GM23338 (cell line): ENCODE data around the gene PLD1. TPM values are rescaled to one million over a fixed set of nuclear protein-coding genes. Genes with fewer than 3 reads are reported as not detected.

Experiments used
- ATAC-seq: fragments of 200-7000 bp; cut with Tn5 transposase; 3 replicates; pipeline ENCODE4 v1.9.1; 2020
- DNase-seq: peaks from one replicate; pipeline ENCODE4 v3.0.0-alpha.2; 2015; ENCODE audit warnings: low spot score
- H2AFZ ChIP-seq: fragments of 200-600 bp; sonication (generic); 2 replicates; pipeline ENCODE4 v1.8.0; 2016; ENCODE audit warnings: antibody characterized with exemption, mild to moderate bottlenecking, moderate library complexity
- H3F3A ChIP-seq: fragments of 200-600 bp; sonication (generic); replicated peaks from 2 replicates; pipeline ENCODE4 v1.8.0; 2017; ENCODE audit warnings: antibody characterized with exemption, mixed run types, low read depth
- H3K27ac ChIP-seq: fragments of 200-600 bp; sonication (generic); 2 replicates; pipeline ENCODE4 v1.6.1; 2016; ENCODE audit warnings: low read depth
- H3K27me3 ChIP-seq: fragments of 200-600 bp; sonication (generic); 2 replicates; pipeline ENCODE4 v1.8.0; 2016; ENCODE audit warnings: mild to moderate bottlenecking, mixed run types, moderate library complexity; ENCODE audit not compliant: insufficient read depth
- H3K36me3 ChIP-seq: fragments of 200-600 bp; sonication (generic); 2 replicates; pipeline ENCODE4 v1.8.0; 2016; ENCODE audit warnings: mild to moderate bottlenecking; ENCODE audit not compliant: insufficient read depth
- H3K4me1 ChIP-seq: fragments of 200-600 bp; sonication (generic); 2 replicates; pipeline ENCODE4 v1.8.0; 2016; ENCODE audit warnings: mild to moderate bottlenecking, moderate library complexity; ENCODE audit not compliant: insufficient read depth
- H3K4me2 ChIP-seq: fragments of 200-600 bp; sonication (generic); 2 replicates; pipeline ENCODE4 v1.7.1; 2017; ENCODE audit warnings: mixed run types
- H3K4me3 ChIP-seq: fragments of 200-600 bp; sonication (generic); 2 replicates; pipeline ENCODE4 v1.6.1; 2016; ENCODE audit warnings: mixed run types
- H3K79me2 ChIP-seq: fragments of 200-600 bp; sonication (generic); replicated peaks from 2 replicates; pipeline ENCODE4 v1.8.0; 2017; ENCODE audit warnings: mild to moderate bottlenecking; ENCODE audit not compliant: insufficient read depth
- H3K9me2 ChIP-seq: fragments of 200-600 bp; sonication (generic); 2 replicates; pipeline ENCODE4 v1.8.0; 2017; ENCODE audit not compliant: insufficient read depth
- H4K20me1 ChIP-seq: fragments of 200-600 bp; sonication (generic); replicated peaks from 2 replicates; pipeline ENCODE4 v1.8.0; 2017; ENCODE audit warnings: mild to moderate bottlenecking; ENCODE audit not compliant: insufficient read depth
- H3K27ac Mint-ChIP-seq: 2 replicates; pipeline ENCODE4 v1.8.0; 2020; ENCODE audit warnings: inconsistent platforms, mild to moderate bottlenecking, moderate library complexity, mixed read lengths
- H3K27me3 Mint-ChIP-seq: 3 replicates; pipeline ENCODE4 v1.8.0; 2022; ENCODE audit warnings: low read depth, mild to moderate bottlenecking, moderate library complexity, mixed read lengths, inconsistent platforms; ENCODE audit not compliant: insufficient read depth, poor library complexity
- H3K36me3 Mint-ChIP-seq: 3 replicates; pipeline ENCODE4 v1.8.0; 2021; ENCODE audit warnings: low read depth, mild to moderate bottlenecking, inconsistent platforms, moderate library complexity, mixed read lengths
- H3K4me1 Mint-ChIP-seq: 3 replicates; pipeline ENCODE4 v1.8.0; 2020; ENCODE audit warnings: mild to moderate bottlenecking, inconsistent platforms, mixed read lengths
- H3K4me3 Mint-ChIP-seq: 3 replicates; pipeline ENCODE4 v1.8.0; 2021; ENCODE audit warnings: moderate library complexity, mild to moderate bottlenecking, inconsistent platforms, mixed read lengths
- H3K9me3 Mint-ChIP-seq: 3 replicates; pipeline ENCODE4 v1.8.0; 2020; ENCODE audit warnings: moderate library complexity, mild to moderate bottlenecking, inconsistent platforms, mixed read lengths
- CREB1 ChIP-seq: fragments of 250-450 bp; sonication (Bioruptor Pico); IDR thresholded peaks from 2 replicates; pipeline ENCODE4 v1.5.0; 2020; ENCODE audit warnings: low read depth, mild to moderate bottlenecking, moderate library complexity
- EZH2 ChIP-seq: fragments of 200-600 bp; sonication (generic); IDR thresholded peaks from one replicate; pipeline ENCODE4 v1.8.0; 2017; ENCODE audit warnings: antibody characterized with exemption, mild to moderate bottlenecking, low read depth; ENCODE audit not compliant: unreplicated experiment
- EZH2phosphoT487 ChIP-seq: fragments of 200-600 bp; sonication (generic); IDR thresholded peaks from one replicate; pipeline ENCODE4 v1.8.1; 2018; ENCODE audit warnings: antibody characterized with exemption; ENCODE audit not compliant: unreplicated experiment
- JUNB ChIP-seq: IDR thresholded peaks from one replicate; pipeline ENCODE4 v1.6.1; 2016; ENCODE audit warnings: antibody characterized with exemption; ENCODE audit not compliant: unreplicated experiment
- NANOG ChIP-seq: IDR thresholded peaks from 2 replicates; pipeline ENCODE4 v1.6.1; 2016; ENCODE audit warnings: antibody characterized with exemption, borderline replicate concordance
- POLR2AphosphoS5 ChIP-seq: IDR thresholded peaks from 2 replicates; pipeline ENCODE4 v1.6.1; 2016; ENCODE audit warnings: antibody characterized with exemption, low read depth
- STAT1 ChIP-seq: IDR thresholded peaks from one replicate; pipeline ENCODE4 v1.6.1; 2016; ENCODE audit warnings: antibody characterized with exemption; ENCODE audit not compliant: unreplicated experiment
- ZNF114 ChIP-seq: fragments of 250-450 bp; sonication (Bioruptor Pico); IDR thresholded peaks from 2 replicates; pipeline ENCODE4 v1.5.0; 2020; ENCODE audit warnings: mild to moderate bottlenecking, moderate library complexity
- polyA plus RNA-seq: library from polyadenylated mRNA; unstranded; fragments of >200 nt; fragmentation: Nextera tagmentation; extraction: Ambion mirVana; gene quantifications from 2 replicates; pipeline ENCODE4 v1.2.1, GENCODE V29; 2016
- total RNA-seq: library from RNA; depleted of rRNA; stranded (reverse); fragments of >200 nt; shearing (Covaris generic); gene quantifications from 2 replicates; pipeline ENCODE4 v1.2.3, GENCODE V29; 2014
- TF ChIP-seq, protein P1 (sequence below): IDR thresholded peaks from 2 replicates; pipeline ENCODE4 v1.6.1; 2016; ENCODE audit warnings: antibody characterized with exemption
- TF ChIP-seq, protein P2 (sequence below): fragments of 250-450 bp; sonication (Bioruptor Pico); IDR thresholded peaks from 2 replicates; pipeline ENCODE4 v1.5.0; 2020; ENCODE audit warnings: mild to moderate bottlenecking, moderate library complexity

The PLD1 gene
- total and polyA plus RNA-seq, 2 experiments from 2014 or later, result 1.4 to 2.2 TPM

DNA sequence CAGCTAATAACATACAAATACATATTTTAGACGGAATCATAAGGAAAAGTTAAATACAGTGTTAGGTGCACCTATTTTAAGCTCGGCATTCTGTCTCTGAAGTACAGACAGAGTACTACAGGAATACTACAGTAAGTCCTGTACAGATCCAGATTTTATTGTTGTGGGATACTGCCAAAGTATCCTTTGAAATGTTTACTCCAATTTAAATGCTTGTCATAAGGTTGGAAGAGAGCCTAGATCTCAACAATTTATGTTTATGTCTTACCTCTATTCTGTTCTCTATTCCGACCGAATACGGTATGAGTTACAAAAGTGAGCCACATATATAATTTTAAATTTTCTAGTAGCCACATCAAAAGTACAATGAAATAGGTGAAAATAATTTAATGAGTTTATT lies 25.3 kb downstream of the PLD1 start:
- Mint-ChIP-seq H3K36me3 (no peaks in the 10 kb centered on the region), H3K9me3 (no peaks in the 10 kb centered on the region), H3K4me3 (no peak overlapping the region), H3K27ac (no peak overlapping the region), H3K4me1 (no peaks in the 10 kb centered on the region; the same call in 2 of the 3 replicates), H3K27me3 (no peaks in the 10 kb centered on the region)
- H3K27me3 ChIP-seq, result no peaks in the 10 kb centered on the region
- H3K36me3 ChIP-seq, result no peaks in the 10 kb centered on the region
- no peak for TF ChIP-seq EZH2
- TF ChIP-seq, protein P1, sequence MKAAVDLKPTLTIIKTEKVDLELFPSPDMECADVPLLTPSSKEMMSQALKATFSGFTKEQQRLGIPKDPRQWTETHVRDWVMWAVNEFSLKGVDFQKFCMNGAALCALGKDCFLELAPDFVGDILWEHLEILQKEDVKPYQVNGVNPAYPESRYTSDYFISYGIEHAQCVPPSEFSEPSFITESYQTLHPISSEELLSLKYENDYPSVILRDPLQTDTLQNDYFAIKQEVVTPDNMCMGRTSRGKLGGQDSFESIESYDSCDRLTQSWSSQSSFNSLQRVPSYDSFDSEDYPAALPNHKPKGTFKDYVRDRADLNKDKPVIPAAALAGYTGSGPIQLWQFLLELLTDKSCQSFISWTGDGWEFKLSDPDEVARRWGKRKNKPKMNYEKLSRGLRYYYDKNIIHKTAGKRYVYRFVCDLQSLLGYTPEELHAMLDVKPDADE, result no peak
- TF ChIP-seq ZNF114 (CRISPR knock-in tag), result no peak
- no peak for TF ChIP-seq CREB1 (CRISPR knock-in tag)
- no peak for TF ChIP-seq EZH2phosphoT487
- H2AFZ ChIP-seq, result no peak overlapping the region
- no peak overlapping the region for H3K27ac ChIP-seq
- no peak overlapping the region for H3K4me2 ChIP-seq
- no peaks in the 10 kb centered on the region for H3F3A ChIP-seq
- H3K4me3 ChIP-seq, result no peak overlapping the region
- ATAC-seq (no peak), DNase-seq (no peak)
- H3K4me1 ChIP-seq, result no peaks in the 10 kb centered on the region
- H3K79me2 ChIP-seq, result no peaks in the 10 kb centered on the region
- no peaks in the 10 kb centered on the region for H3K9me2 ChIP-seq
- no peaks in the 10 kb centered on the region for H4K20me1 ChIP-seq

DNA sequence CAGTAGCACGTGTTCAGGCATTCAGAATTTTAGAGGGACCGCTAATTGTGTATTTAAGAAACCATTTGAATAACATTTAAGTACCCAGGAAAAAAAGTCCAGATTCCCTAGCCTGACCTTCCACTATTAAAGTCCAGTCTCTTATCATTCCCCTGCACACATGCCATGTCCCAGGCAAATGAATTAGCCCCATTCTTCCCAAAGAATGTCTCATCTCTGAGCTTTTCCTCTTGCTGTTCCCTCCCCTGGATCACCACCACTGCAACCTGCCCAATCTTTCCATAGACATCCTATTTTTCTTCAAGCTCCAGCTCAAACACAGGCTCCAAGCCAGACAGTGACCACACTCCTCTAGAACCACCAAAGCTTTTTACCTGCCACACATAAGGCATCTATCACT lies 25.9 kb downstream of the PLD1 start:
- no peaks in the 10 kb centered on the region for H4K20me1 ChIP-seq
- Mint-ChIP-seq H3K36me3 (no peaks in the 10 kb centered on the region), H3K27ac (no peak overlapping the region), H3K27me3 (no peaks in the 10 kb centered on the region), H3K9me3 (no peaks in the 10 kb centered on the region), H3K4me3 (no peak overlapping the region), H3K4me1 (no peaks in the 10 kb centered on the region; the same call in 2 of the 3 replicates)
- H3K79me2 ChIP-seq, result no peaks in the 10 kb centered on the region
- no peak overlapping the region for H2AFZ ChIP-seq
- no peaks in the 10 kb centered on the region for H3K36me3 ChIP-seq
- H3K4me1 ChIP-seq, result no peaks in the 10 kb centered on the region
- no peak for ATAC-seq
- no peak overlapping the region for H3K4me3 ChIP-seq
- no peaks in the 10 kb centered on the region for H3K9me2 ChIP-seq
- TF ChIP-seq CREB1 (CRISPR knock-in tag), result no peak
- TF ChIP-seq ZNF114 (CRISPR knock-in tag), result no peak
- H3K4me2 ChIP-seq, result no peak overlapping the region
- no peaks in the 10 kb centered on the region for H3K27me3 ChIP-seq
- no peak overlapping the region for H3K27ac ChIP-seq
- H3F3A ChIP-seq, result no peaks in the 10 kb centered on the region
- DNase-seq, result no peak

DNA sequence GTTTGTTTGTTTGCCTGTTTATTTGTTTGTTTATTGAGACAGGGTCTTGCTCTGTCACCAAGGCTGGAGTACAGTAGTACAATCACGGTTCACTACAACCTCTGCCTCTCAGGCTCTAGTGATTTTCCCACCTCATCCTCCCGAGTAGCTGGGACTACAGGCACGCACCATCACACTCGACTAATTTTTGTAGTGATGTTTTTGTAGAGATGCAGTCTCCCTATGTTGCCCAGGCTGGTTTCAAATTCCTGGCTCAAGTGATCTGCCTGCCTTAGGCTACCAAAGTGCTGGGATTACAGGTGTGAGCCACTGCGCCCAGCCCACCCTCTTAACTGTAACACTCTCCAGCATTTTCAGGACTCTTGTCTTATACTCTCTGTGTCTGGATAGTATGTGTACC lies 26.7 kb downstream of the PLD1 start:
- Histone ChIP-seq H3K36me3 (no peaks in the 10 kb centered on the region), H3K4me2 (no peak overlapping the region), H4K20me1 (no peaks in the 10 kb centered on the region), H3K79me2 (no peaks in the 10 kb centered on the region), H3K9me2 (no peaks in the 10 kb centered on the region), H3K27ac (no peak overlapping the region), H3K4me3 (no peak overlapping the region), H3F3A (no peaks in the 10 kb centered on the region), H3K4me1 (no peaks in the 10 kb centered on the region), H2AFZ (no peak overlapping the region), H3K27me3 (no peaks in the 10 kb centered on the region)
- DNase-seq, result no peak
- no peak overlapping the region for H3K27ac Mint-ChIP-seq
- H3K4me1 Mint-ChIP-seq, result no peaks in the 10 kb centered on the region; the same call in 2 of the 3 replicates
- H3K4me3 Mint-ChIP-seq, result no peak overlapping the region
- no peaks in the 10 kb centered on the region for H3K9me3 Mint-ChIP-seq
- H3K36me3 Mint-ChIP-seq, result no peaks in the 10 kb centered on the region
- no peaks in the 10 kb centered on the region for H3K27me3 Mint-ChIP-seq
- no peak for ATAC-seq
- TF ChIP-seq, protein P2, sequence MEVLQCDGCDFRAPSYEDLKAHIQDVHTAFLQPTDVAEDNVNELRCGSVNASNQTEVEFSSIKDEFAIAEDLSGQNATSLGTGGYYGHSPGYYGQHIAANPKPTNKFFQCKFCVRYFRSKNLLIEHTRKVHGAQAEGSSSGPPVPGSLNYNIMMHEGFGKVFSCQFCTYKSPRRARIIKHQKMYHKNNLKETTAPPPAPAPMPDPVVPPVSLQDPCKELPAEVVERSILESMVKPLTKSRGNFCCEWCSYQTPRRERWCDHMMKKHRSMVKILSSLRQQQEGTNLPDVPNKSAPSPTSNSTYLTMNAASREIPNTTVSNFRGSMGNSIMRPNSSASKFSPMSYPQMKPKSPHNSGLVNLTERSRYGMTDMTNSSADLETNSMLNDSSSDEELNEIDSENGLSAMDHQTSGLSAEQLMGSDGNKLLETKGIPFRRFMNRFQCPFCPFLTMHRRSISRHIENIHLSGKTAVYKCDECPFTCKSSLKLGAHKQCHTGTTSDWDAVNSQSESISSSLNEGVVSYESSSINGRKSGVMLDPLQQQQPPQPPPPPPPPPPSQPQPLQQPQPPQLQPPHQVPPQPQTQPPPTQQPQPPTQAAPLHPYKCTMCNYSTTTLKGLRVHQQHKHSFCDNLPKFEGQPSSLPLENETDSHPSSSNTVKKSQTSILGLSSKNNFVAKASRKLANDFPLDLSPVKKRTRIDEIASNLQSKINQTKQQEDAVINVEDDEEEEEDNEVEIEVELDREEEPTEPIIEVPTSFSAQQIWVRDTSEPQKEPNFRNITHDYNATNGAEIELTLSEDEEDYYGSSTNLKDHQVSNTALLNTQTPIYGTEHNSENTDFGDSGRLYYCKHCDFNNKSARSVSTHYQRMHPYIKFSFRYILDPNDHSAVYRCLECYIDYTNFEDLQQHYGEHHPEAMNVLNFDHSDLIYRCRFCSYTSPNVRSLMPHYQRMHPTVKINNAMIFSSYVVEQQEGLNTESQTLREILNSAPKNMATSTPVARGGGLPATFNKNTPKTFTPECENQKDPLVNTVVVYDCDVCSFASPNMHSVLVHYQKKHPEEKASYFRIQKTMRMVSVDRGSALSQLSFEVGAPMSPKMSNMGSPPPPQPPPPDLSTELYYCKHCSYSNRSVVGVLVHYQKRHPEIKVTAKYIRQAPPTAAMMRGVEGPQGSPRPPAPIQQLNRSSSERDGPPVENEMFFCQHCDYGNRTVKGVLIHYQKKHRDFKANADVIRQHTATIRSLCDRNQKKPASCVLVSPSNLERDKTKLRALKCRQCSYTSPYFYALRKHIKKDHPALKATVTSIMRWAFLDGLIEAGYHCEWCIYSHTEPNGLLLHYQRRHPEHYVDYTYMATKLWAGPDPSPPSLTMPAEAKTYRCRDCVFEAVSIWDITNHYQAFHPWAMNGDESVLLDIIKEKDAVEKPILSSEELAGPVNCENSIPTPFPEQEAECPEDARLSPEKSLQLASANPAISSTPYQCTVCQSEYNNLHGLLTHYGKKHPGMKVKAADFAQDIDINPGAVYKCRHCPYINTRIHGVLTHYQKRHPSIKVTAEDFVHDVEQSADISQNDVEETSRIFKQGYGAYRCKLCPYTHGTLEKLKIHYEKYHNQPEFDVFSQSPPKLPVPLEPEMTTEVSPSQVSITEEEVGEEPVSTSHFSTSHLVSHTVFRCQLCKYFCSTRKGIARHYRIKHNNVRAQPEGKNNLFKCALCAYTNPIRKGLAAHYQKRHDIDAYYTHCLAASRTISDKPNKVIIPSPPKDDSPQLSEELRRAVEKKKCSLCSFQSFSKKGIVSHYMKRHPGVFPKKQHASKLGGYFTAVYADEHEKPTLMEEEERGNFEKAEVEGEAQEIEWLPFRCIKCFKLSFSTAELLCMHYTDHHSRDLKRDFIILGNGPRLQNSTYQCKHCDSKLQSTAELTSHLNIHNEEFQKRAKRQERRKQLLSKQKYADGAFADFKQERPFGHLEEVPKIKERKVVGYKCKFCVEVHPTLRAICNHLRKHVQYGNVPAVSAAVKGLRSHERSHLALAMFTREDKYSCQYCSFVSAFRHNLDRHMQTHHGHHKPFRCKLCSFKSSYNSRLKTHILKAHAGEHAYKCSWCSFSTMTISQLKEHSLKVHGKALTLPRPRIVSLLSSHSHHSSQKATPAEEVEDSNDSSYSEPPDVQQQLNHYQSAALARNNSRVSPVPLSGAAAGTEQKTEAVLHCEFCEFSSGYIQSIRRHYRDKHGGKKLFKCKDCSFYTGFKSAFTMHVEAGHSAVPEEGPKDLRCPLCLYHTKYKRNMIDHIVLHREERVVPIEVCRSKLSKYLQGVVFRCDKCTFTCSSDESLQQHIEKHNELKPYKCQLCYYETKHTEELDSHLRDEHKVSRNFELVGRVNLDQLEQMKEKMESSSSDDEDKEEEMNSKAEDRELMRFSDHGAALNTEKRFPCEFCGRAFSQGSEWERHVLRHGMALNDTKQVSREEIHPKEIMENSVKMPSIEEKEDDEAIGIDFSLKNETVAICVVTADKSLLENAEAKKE (CRISPR knock-in tag), result no peak
- TF ChIP-seq STAT1 (no peak), POLR2AphosphoS5 (no peak), JUNB (no peak), NANOG (no peak), EZH2 (no peak)
